Measurements from ENCODE around the gene TRPM6.

Gene TRPM6

DNA sequence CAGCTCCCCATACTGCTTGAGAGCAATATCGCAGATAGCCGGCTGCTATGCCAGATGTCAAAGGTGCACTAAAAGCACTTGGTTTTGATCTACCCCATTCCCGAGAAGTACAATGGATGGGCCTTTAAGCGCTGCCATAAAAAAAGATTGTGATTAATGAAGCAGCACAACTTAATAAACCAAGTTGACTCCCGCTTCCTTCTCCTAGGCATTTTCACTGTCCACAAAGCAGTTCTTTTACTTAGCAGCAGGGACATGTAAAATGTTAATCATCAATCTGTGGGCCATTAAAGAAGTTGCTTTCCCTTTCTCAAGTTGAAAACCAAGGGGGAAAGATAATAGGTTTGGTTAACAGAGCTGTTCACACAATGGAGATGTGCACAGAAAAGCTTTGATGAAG is 176.4 kb downstream of the TRPM6 start:
- DNase-seq, result no peak

- no peak for DNase-seq
These were observed 190.2 kb downstream of the TRPM6 start for GRCh38 chr9:74697535-74697934.

DNA sequence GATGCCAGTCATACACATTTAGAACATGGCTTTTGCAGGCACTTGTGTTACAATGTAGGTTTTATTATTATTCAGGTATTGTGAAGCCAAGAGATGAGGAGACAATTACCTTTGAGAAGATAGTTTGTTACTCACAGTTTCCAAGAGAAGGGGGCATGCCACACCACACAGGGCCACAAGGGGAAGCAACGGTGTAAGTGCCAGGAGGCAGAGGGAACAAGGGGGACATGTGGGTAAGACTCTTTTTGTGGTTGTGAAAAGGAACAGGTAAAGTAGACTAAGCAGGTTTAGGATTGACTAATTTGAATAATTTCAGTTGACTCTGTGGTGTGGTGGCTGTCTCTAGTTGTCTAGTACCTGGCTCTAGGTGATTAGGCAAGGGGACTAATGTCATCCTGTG is 191.2 kb downstream of the TRPM6 start:
- peak; percentile 10 for DNase-seq

DNA sequence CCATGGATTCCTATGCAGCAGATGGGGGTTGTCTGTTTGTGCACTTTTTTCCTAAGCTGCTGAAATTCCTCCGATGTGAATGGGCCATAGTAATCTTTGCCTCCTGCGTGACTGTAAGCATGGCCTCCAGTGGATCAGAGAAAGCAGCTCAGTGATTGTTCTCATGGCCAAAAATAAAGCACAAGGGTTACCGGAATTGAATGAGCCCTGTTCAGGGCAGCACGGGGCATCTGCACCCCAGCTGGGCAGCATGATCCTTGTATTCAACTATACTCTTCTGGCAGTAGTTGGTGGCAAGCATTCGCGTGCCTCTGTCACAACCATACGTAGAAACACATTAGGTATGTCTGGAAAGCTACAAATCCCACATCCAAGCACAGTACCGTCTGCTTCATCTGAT is 196.7 kb downstream of the TRPM6 start:
- peak; percentile 12 for DNase-seq

DNA sequence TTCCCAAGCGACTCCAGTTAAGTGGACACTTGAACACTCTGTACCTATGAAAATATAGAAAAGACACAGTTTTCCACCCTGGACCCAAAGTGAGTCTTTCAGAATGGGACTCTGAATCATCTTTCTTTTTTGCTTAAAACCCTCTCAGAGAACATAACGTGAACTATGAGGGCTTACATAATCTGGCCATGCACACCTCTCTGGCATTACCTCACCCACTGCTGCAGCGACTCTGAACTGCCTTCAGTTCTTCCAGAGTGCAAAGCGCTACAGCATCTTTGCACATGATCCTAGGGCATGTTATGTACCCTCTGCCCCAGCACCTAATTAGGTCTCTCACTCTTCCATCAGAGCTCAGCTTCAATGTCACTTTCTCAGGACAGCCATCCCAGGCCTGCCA is 204.4 kb downstream of the TRPM6 start:
- no peak for DNase-seq

DNA sequence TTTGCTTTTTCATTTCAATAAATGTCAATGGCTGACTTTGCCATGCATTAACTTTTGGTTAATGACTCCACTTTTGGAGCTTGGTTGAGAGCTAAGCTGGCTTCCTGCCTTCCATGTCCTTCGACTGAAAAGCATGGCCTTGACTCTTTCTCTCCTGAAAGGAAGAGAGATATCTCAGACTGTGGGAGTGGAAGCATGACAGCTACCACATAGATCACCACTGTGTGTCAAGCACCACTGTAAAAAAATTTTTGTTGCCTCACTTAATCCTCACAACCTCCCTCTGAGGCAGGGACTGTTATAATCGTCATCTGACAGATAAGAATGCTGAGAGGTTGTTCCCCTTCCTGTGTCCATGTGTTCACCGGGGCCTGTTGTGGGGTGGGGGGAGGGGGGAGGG is 205.8 kb downstream of the TRPM6 start:
- no peak for DNase-seq

GRCh38 chr9:74674077-74674476 is 213.6 kb downstream of the TRPM6 start:
- no peak for DNase-seq
